MM.1S (cell line): Measurements from ENCODE around the gene CXCR2.

Experiments
- DNase-seq: peaks from one replicate; pipeline ENCODE4 v3.0.0-alpha.2; 2015
- H2AFZ ChIP-seq: fragments of 300-600 bp; sonication (generic); 2 replicates; pipeline ENCODE4 v1.6.0; 2016; ENCODE audit warnings: antibody characterized with exemption, low read length
- H3F3A ChIP-seq: fragments of 300-600 bp; sonication (generic); 2 replicates; pipeline ENCODE4 v1.6.1; 2016; ENCODE audit warnings: mild to moderate bottlenecking, antibody characterized with exemption, low read length, moderate library complexity, mixed read lengths; ENCODE audit not compliant: insufficient read depth
- H3K27ac ChIP-seq: fragments of 300-600 bp; sonication (generic); 2 replicates; pipeline ENCODE4 v1.5.1; 2016; ENCODE audit warnings: mild to moderate bottlenecking, low read length
- H3K27me3 ChIP-seq: fragments of 300-600 bp; sonication (generic); replicated peaks from 2 replicates; pipeline ENCODE4 v1.6.0; 2016; ENCODE audit warnings: low read length; ENCODE audit not compliant: insufficient read depth
- H3K36me3 ChIP-seq: fragments of 300-600 bp; sonication (generic); replicated peaks from 2 replicates; pipeline ENCODE4 v1.6.1; 2016; ENCODE audit warnings: mild to moderate bottlenecking, low read length, mixed read lengths; ENCODE audit not compliant: insufficient read depth
- H3K4me1 ChIP-seq: fragments of 300-600 bp; sonication (generic); 2 replicates; pipeline ENCODE4 v1.6.1; 2016; ENCODE audit warnings: low read length, mixed read lengths
- H3K4me2 ChIP-seq: fragments of 300-600 bp; sonication (generic); 2 replicates; pipeline ENCODE4 v1.6.0; 2016; ENCODE audit warnings: low read depth, low read length
- H3K4me3 ChIP-seq: fragments of 300-600 bp; sonication (generic); 2 replicates; pipeline ENCODE4 v1.5.1; 2016; ENCODE audit warnings: low read length, mixed read lengths
- H3K79me2 ChIP-seq: fragments of 300-600 bp; sonication (generic); 2 replicates; pipeline ENCODE4 v1.6.1; 2016; ENCODE audit warnings: mixed run types, low read length, mixed read lengths
- H3K9ac ChIP-seq: fragments of 300-600 bp; sonication (generic); 2 replicates; pipeline ENCODE4 v1.6.1; 2016; ENCODE audit warnings: low read length, mixed read lengths
- H3K9me2 ChIP-seq: fragments of 300-600 bp; sonication (generic); replicated peaks from 2 replicates; pipeline ENCODE4 v1.6.1; 2016; ENCODE audit warnings: mild to moderate bottlenecking, low read length, mixed read lengths; ENCODE audit not compliant: insufficient read depth
- H3K9me3 ChIP-seq: fragments of 300-600 bp; sonication (generic); replicated peaks from 2 replicates; pipeline ENCODE4 v1.6.1; 2016; ENCODE audit warnings: mild to moderate bottlenecking, low read length, mixed read lengths; ENCODE audit not compliant: insufficient read depth
- H4K20me1 ChIP-seq: fragments of 300-600 bp; sonication (generic); 2 replicates; pipeline ENCODE4 v1.6.1; 2016; ENCODE audit warnings: mild to moderate bottlenecking, low read length, moderate library complexity, mixed read lengths; ENCODE audit not compliant: insufficient read depth
- EZH2 ChIP-seq: fragments of 300-600 bp; sonication (generic); optimal IDR thresholded peaks from 2 replicates; pipeline ENCODE3; 2017; ENCODE audit warnings: low read depth, mild to moderate bottlenecking, antibody characterized with exemption, low read length, mixed read lengths
- EZH2phosphoT487 ChIP-seq: fragments of 300-600 bp; sonication (generic); IDR thresholded peaks from 2 replicates; pipeline ENCODE4 v1.6.1; 2018; ENCODE audit warnings: antibody characterized with exemption, low read length
- TF ChIP-seq, protein P1 (sequence below): fragments of 300-600 bp; sonication (generic); IDR thresholded peaks from 2 replicates; pipeline ENCODE4 v1.5.1; 2016; ENCODE audit warnings: antibody characterized with exemption, low read length, mixed read lengths

The CXCR2 gene

GRCh38 chr2:218091746-218092145 is 34.1 kb upstream of the CXCR2 start:
- H3K27me3 ChIP-seq = no peaks in the 10 kb centered on the region
- TF ChIP-seq EZH2 = no peak
- TF ChIP-seq, protein P1, sequence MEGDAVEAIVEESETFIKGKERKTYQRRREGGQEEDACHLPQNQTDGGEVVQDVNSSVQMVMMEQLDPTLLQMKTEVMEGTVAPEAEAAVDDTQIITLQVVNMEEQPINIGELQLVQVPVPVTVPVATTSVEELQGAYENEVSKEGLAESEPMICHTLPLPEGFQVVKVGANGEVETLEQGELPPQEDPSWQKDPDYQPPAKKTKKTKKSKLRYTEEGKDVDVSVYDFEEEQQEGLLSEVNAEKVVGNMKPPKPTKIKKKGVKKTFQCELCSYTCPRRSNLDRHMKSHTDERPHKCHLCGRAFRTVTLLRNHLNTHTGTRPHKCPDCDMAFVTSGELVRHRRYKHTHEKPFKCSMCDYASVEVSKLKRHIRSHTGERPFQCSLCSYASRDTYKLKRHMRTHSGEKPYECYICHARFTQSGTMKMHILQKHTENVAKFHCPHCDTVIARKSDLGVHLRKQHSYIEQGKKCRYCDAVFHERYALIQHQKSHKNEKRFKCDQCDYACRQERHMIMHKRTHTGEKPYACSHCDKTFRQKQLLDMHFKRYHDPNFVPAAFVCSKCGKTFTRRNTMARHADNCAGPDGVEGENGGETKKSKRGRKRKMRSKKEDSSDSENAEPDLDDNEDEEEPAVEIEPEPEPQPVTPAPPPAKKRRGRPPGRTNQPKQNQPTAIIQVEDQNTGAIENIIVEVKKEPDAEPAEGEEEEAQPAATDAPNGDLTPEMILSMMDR = no peak
- no peak for TF ChIP-seq EZH2phosphoT487
- H3K4me2 ChIP-seq = no peak overlapping the region

GRCh38 chr2:218093879-218094278 is 31.9 kb upstream of the CXCR2 start:
- no peak for DNase-seq
- H3K9me3 ChIP-seq = no peaks in the 10 kb centered on the region
- H3K4me3 ChIP-seq = no peak overlapping the region
- no peaks in the 10 kb centered on the region for H3F3A ChIP-seq
- H4K20me1 ChIP-seq = no peaks in the 10 kb centered on the region
- no peaks in the 10 kb centered on the region for H3K79me2 ChIP-seq
- no peaks in the 10 kb centered on the region for H3K4me1 ChIP-seq
- H3K9me2 ChIP-seq = no peaks in the 10 kb centered on the region
- H3K36me3 ChIP-seq = no peaks in the 10 kb centered on the region
- H2AFZ ChIP-seq = no peak overlapping the region
- H3K9ac ChIP-seq = no peak overlapping the region
- no peaks in the 10 kb centered on the region for H3K27me3 ChIP-seq
- no peak overlapping the region for H3K27ac ChIP-seq
- no peak overlapping the region for H3K4me2 ChIP-seq
- TF ChIP-seq, protein P1 = no peak
- TF ChIP-seq EZH2phosphoT487 = no peak
- no peak for TF ChIP-seq EZH2

More at GRCh38 chr2:218091746-218092145, 34.1 kb upstream of the CXCR2 start:
- Histone ChIP-seq H3K9ac (no peak overlapping the region), H4K20me1 (no peaks in the 10 kb centered on the region), H3K9me3 (no peaks in the 10 kb centered on the region), H3K4me3 (no peak overlapping the region), H3K79me2 (no peaks in the 10 kb centered on the region), H3K27ac (no peak overlapping the region), H3K4me1 (no peaks in the 10 kb centered on the region), H2AFZ (no peak overlapping the region), H3K36me3 (no peaks in the 10 kb centered on the region), H3F3A (no peaks in the 10 kb centered on the region), H3K9me2 (no peaks in the 10 kb centered on the region)
- no peak for DNase-seq

- no peaks in the 10 kb centered on the region for H3K9me3 ChIP-seq
- TF ChIP-seq EZH2 (no peak), EZH2phosphoT487 (no peak)
- TF ChIP-seq, protein P1 = no peak
- no peak for DNase-seq
- no peaks in the 10 kb centered on the region for H3F3A ChIP-seq
- H3K27me3 ChIP-seq = no peaks in the 10 kb centered on the region
- no peaks in the 10 kb centered on the region for H3K4me1 ChIP-seq
- H4K20me1 ChIP-seq = no peaks in the 10 kb centered on the region
- no peaks in the 10 kb centered on the region for H3K36me3 ChIP-seq
- H2AFZ ChIP-seq = no peak overlapping the region
- H3K4me3 ChIP-seq = no peak overlapping the region
- no peaks in the 10 kb centered on the region for H3K9me2 ChIP-seq
- no peak overlapping the region for H3K9ac ChIP-seq
- H3K27ac ChIP-seq = no peak overlapping the region
- H3K4me2 ChIP-seq = no peak overlapping the region
- H3K79me2 ChIP-seq = no peaks in the 10 kb centered on the region
These were observed 30.0 kb upstream of the CXCR2 start for GRCh38 chr2:218095853-218096252.
